ENCODE results near the gene PTGES.

Gene PTGES

GRCh38 chr9:129752900-129753729 lies at the start of gene PTGES:
Gene PTGES, minus strand, starts transcription at chr9:129753042. Its CDS starts 30 bp downstream, at chr9:129753012.
- no peak for TF ChIP-seq USF1 (IDR thresholded peaks at IDR 0.05)
- TF ChIP-seq REST (IDR thresholded peaks at IDR 0.05; ENCODE audit: low read depth), result no peak
- 0 out of 2 replicates have a peak, but pooled peaks have one; percentile 46 for TF ChIP-seq MAX (IDR thresholded peaks at IDR 0.05)
- TF ChIP-seq RAD21 (IDR thresholded peaks at IDR 0.05; ENCODE audit: low read depth), result no peak
- no peak for TF ChIP-seq CREB1 (IDR thresholded peaks at IDR 0.05; ENCODE audit: low read depth)
- TF ChIP-seq CEBPB (IDR thresholded peaks at IDR 0.05), result no peak
- no peak for TF ChIP-seq ZBTB7A (IDR thresholded peaks at IDR 0.05; ENCODE audit: low read depth)
- TF ChIP-seq TAF1 (IDR thresholded peaks at IDR 0.05; ENCODE audit: low read depth), result no peak

- TF ChIP-seq CREB1 (IDR thresholded peaks at IDR 0.05; ENCODE audit: low read depth) (no peak), YY1 (IDR thresholded peaks at IDR 0.05; ENCODE audit: low read depth) (no peak), TCF12 (IDR thresholded peaks at IDR 0.05; ENCODE audit: low read depth) (no peak), FOXM1 (IDR thresholded peaks at IDR 0.05; ENCODE audit: borderline replicate concordance, low read depth) (no peak), RAD21 (IDR thresholded peaks at IDR 0.05; ENCODE audit: low read depth) (no peak), NFIC (IDR thresholded peaks at IDR 0.05) (no peak), USF1 (IDR thresholded peaks at IDR 0.05) (no peak), TEAD4 (IDR thresholded peaks at IDR 0.05) (no peak), REST (IDR thresholded peaks at IDR 0.05; ENCODE audit: low read depth) (no peak), MAX (IDR thresholded peaks at IDR 0.05) (no peak), EP300 (IDR thresholded peaks at IDR 0.05; ENCODE audit: borderline replicate concordance) (no peak), ZBTB7A (IDR thresholded peaks at IDR 0.05; ENCODE audit: low read depth) (no peak), EGR1 (IDR thresholded peaks at IDR 0.05) (no peak), CEBPB (IDR thresholded peaks at IDR 0.05) (no peak), TAF1 (IDR thresholded peaks at IDR 0.05; ENCODE audit: low read depth) (no peak)
Observed at GRCh38 chr9:129801504-129801903, 48.7 kb upstream of the PTGES start.

GRCh38 chr9:129798973-129799372 lies 46.1 kb upstream of the PTGES start:
- TF ChIP-seq YY1 (IDR thresholded peaks at IDR 0.05; ENCODE audit: low read depth) (no peak), TEAD4 (IDR thresholded peaks at IDR 0.05) (no peak), NFIC (IDR thresholded peaks at IDR 0.05) (no peak), REST (IDR thresholded peaks at IDR 0.05; ENCODE audit: low read depth) (no peak), EP300 (IDR thresholded peaks at IDR 0.05; ENCODE audit: borderline replicate concordance) (no peak), ZBTB7A (IDR thresholded peaks at IDR 0.05; ENCODE audit: low read depth) (no peak), FOXM1 (IDR thresholded peaks at IDR 0.05; ENCODE audit: borderline replicate concordance, low read depth) (no peak), TAF1 (IDR thresholded peaks at IDR 0.05; ENCODE audit: low read depth) (no peak), USF1 (IDR thresholded peaks at IDR 0.05) (no peak), MAX (IDR thresholded peaks at IDR 0.05) (no peak), RAD21 (IDR thresholded peaks at IDR 0.05; ENCODE audit: low read depth) (no peak), EGR1 (IDR thresholded peaks at IDR 0.05) (no peak), TCF12 (IDR thresholded peaks at IDR 0.05; ENCODE audit: low read depth) (no peak)

All from Ishikawa (cell line).